HEK293 (cell line): ENCODE data around the gene DLK2.
A peak's percentile ranks its signal among the peaks of the same experiment; 100 is the strongest.

Experiments
- AEBP2 ChIP-seq: fragments of 450-650 bp; formaldehyde crosslinking; IDR thresholded peaks from 2 replicates; pipeline ENCODE4 v1.5.1; 2016; ENCODE audit warnings: missing biosample characterization, missing genetic modification characterization, borderline replicate concordance
- ATF2 ChIP-seq: fragments of 450-650 bp; formaldehyde crosslinking; IDR thresholded peaks from 2 replicates; pipeline ENCODE4 v1.5.1; 2016; ENCODE audit warnings: missing biosample characterization, missing genetic modification characterization, low read depth
- FEZF1 ChIP-seq: fragments of 450-650 bp; formaldehyde crosslinking; IDR thresholded peaks from 2 replicates; pipeline ENCODE4 v1.5.1; 2016; ENCODE audit warnings: missing biosample characterization, missing genetic modification characterization
- GLI2 ChIP-seq: fragments of 450-650 bp; formaldehyde crosslinking; IDR thresholded peaks from 2 replicates; pipeline ENCODE4; 2017; ENCODE audit warnings: missing biosample characterization, missing genetic modification characterization, low read depth, borderline replicate concordance
- SCRT1 ChIP-seq: fragments of 450-650 bp; formaldehyde crosslinking; IDR thresholded peaks from 2 replicates; pipeline ENCODE4 v1.5.1; 2016; ENCODE audit warnings: missing biosample characterization, missing genetic modification characterization, borderline replicate concordance
- SETDB1 ChIP-seq: IDR thresholded peaks from one replicate; pipeline ENCODE4 v1.6.1; 2017; ENCODE audit warnings: mild to moderate bottlenecking, low read length, moderate library complexity, mixed read lengths; ENCODE audit not compliant: insufficient read length
- SP3 ChIP-seq: fragments of 450-650 bp; formaldehyde crosslinking; IDR thresholded peaks from 2 replicates; pipeline ENCODE4 v1.5.1; 2016; ENCODE audit warnings: missing biosample characterization, missing genetic modification characterization
- ZBTB17 ChIP-seq: fragments of 450-650 bp; formaldehyde crosslinking; IDR thresholded peaks from 2 replicates; pipeline ENCODE4 v1.5.1; 2016; ENCODE audit warnings: missing biosample characterization, missing genetic modification characterization
- ZBTB21 ChIP-seq: fragments of 450-650 bp; formaldehyde crosslinking; IDR thresholded peaks from 2 replicates; pipeline ENCODE4 v1.5.1; 2017; ENCODE audit warnings: missing biosample characterization, missing genetic modification characterization
- ZBTB7A ChIP-seq: fragments of 450-650 bp; formaldehyde crosslinking; IDR thresholded peaks from 2 replicates; pipeline ENCODE4 v1.5.1; 2016; ENCODE audit warnings: low read depth, missing biosample characterization, missing genetic modification characterization
- ZFHX2 ChIP-seq: fragments of 450-650 bp; formaldehyde crosslinking; conservative IDR thresholded peaks from 2 replicates; pipeline ENCODE4 v1.5.1; 2016; ENCODE audit warnings: missing biosample characterization, missing genetic modification characterization
- ZIC2 ChIP-seq: fragments of 450-650 bp; formaldehyde crosslinking; IDR thresholded peaks from 2 replicates; pipeline ENCODE4 v1.5.1; 2016; ENCODE audit warnings: missing biosample characterization, missing genetic modification characterization
- ZNF121 ChIP-seq: fragments of 450-650 bp; formaldehyde crosslinking; IDR thresholded peaks from 2 replicates; pipeline ENCODE4 v1.5.1; 2016; ENCODE audit warnings: missing biosample characterization, missing genetic modification characterization
- ZNF138 ChIP-seq: fragments of 450-650 bp; formaldehyde crosslinking; IDR thresholded peaks from 2 replicates; pipeline ENCODE4 v1.5.1; 2016; ENCODE audit warnings: missing biosample characterization, missing genetic modification characterization, borderline replicate concordance
- ZNF146 ChIP-seq: fragments of 450-650 bp; formaldehyde crosslinking; IDR thresholded peaks from 2 replicates; pipeline ENCODE4 v1.5.1; 2016; ENCODE audit warnings: missing biosample characterization, missing genetic modification characterization
- ZNF174 ChIP-seq: fragments of 450-650 bp; formaldehyde crosslinking; IDR thresholded peaks from 2 replicates; pipeline ENCODE4 v1.5.0; 2017; ENCODE audit warnings: missing biosample characterization, mild to moderate bottlenecking, missing genetic modification characterization
- ZNF202 ChIP-seq: fragments of 450-650 bp; formaldehyde crosslinking; IDR thresholded peaks from 2 replicates; pipeline ENCODE4 v1.5.1; 2016; ENCODE audit warnings: missing biosample characterization, missing genetic modification characterization, borderline replicate concordance
- ZNF221 ChIP-seq: fragments of 450-650 bp; formaldehyde crosslinking; IDR thresholded peaks from 2 replicates; pipeline ENCODE4 v1.5.1; 2017; ENCODE audit warnings: missing biosample characterization, missing genetic modification characterization, borderline replicate concordance
- ZNF223 ChIP-seq: fragments of 450-650 bp; formaldehyde crosslinking; IDR thresholded peaks from 2 replicates; pipeline ENCODE4 v1.5.1; 2016; ENCODE audit warnings: missing biosample characterization, missing genetic modification characterization
- ZNF280C ChIP-seq: fragments of 450-650 bp; formaldehyde crosslinking; IDR thresholded peaks from 2 replicates; pipeline ENCODE4 v1.5.1; 2016; ENCODE audit warnings: missing biosample characterization, missing genetic modification characterization
- ZNF37A ChIP-seq: fragments of 450-650 bp; IDR thresholded peaks from 2 replicates; pipeline ENCODE4 v1.5.1; 2018; ENCODE audit warnings: missing biosample characterization, missing genetic modification characterization
- ZNF433 ChIP-seq: fragments of 450-650 bp; formaldehyde crosslinking; IDR thresholded peaks from 2 replicates; pipeline ENCODE4 v1.5.1; 2016; ENCODE audit warnings: missing biosample characterization, missing genetic modification characterization, low read depth
- ZNF48 ChIP-seq: fragments of 450-650 bp; formaldehyde crosslinking; IDR thresholded peaks from 2 replicates; pipeline ENCODE4 v1.5.1; 2016; ENCODE audit warnings: missing biosample characterization, missing genetic modification characterization
- ZNF529 ChIP-seq: fragments of 450-650 bp; formaldehyde crosslinking; IDR thresholded peaks from 2 replicates; pipeline ENCODE4 v1.5.1; 2017; ENCODE audit warnings: missing genetic modification characterization, missing biosample characterization; ENCODE audit not compliant: insufficient replicate concordance
- ZNF548 ChIP-seq: fragments of 450-650 bp; formaldehyde crosslinking; IDR thresholded peaks from 2 replicates; pipeline ENCODE4 v1.5.1; 2016; ENCODE audit warnings: missing biosample characterization, missing genetic modification characterization
- ZNF549 ChIP-seq: fragments of 450-650 bp; IDR thresholded peaks from 2 replicates; pipeline ENCODE4 v1.5.1; 2018; ENCODE audit warnings: missing biosample characterization, missing genetic modification characterization, mild to moderate bottlenecking, inconsistent platforms, moderate library complexity
- ZNF560 ChIP-seq: fragments of 450-650 bp; formaldehyde crosslinking; IDR thresholded peaks from 2 replicates; pipeline ENCODE4 v1.5.1; 2017; ENCODE audit warnings: missing biosample characterization, missing genetic modification characterization, borderline replicate concordance
- ZNF580 ChIP-seq: fragments of 450-650 bp; formaldehyde crosslinking; IDR thresholded peaks from 2 replicates; pipeline ENCODE4 v1.5.1; 2016; ENCODE audit warnings: missing biosample characterization, missing genetic modification characterization
- ZNF610 ChIP-seq: fragments of 450-650 bp; formaldehyde crosslinking; IDR thresholded peaks from 2 replicates; pipeline ENCODE4 v1.5.1; 2016; ENCODE audit warnings: missing biosample characterization, missing genetic modification characterization, borderline replicate concordance
- ZNF623 ChIP-seq: fragments of 450-650 bp; formaldehyde crosslinking; IDR thresholded peaks from 2 replicates; pipeline ENCODE4 v1.5.1; 2016; ENCODE audit warnings: missing biosample characterization, missing genetic modification characterization
- ZNF664 ChIP-seq: fragments of 450-650 bp; formaldehyde crosslinking; IDR thresholded peaks from 2 replicates; pipeline ENCODE4 v1.5.1; 2016; ENCODE audit warnings: missing biosample characterization, missing genetic modification characterization
- ZNF704 ChIP-seq: fragments of 450-650 bp; formaldehyde crosslinking; IDR thresholded peaks from 2 replicates; pipeline ENCODE4 v1.5.1; 2016; ENCODE audit warnings: missing biosample characterization, missing genetic modification characterization
- ZSCAN18 ChIP-seq: fragments of 450-650 bp; formaldehyde crosslinking; IDR thresholded peaks from 2 replicates; pipeline ENCODE4 v1.5.1; 2016; ENCODE audit warnings: missing biosample characterization, missing genetic modification characterization

The DLK2 gene

GRCh38 chr6:43454696-43455530 lies 435 bp downstream of the DLK2 start (continued):
- TF ChIP-seq ZNF280C (no peak), GLI2 (tag by site-specific recombination) (no peak), ZSCAN18 (no peak), FEZF1 (tag by site-specific recombination) (no peak), ZNF121 (no peak), ZNF623 (tag by site-specific recombination) (no peak), ZNF560 (no peak), ZNF664 (no peak), ZNF704 (tag by site-specific recombination) (no peak), SCRT1 (tag by site-specific recombination) (peak; percentile 97), ZNF146 (tag by site-specific recombination) (no peak), ZBTB17 (peak; percentile 83), ZNF610 (tag by site-specific recombination) (no peak), ZNF549 (tag by site-specific recombination) (no peak), ZNF223 (tag by site-specific recombination) (no peak), ZBTB21 (tag by site-specific recombination) (no peak), SP3 (no peak), ZNF202 (tag by site-specific recombination) (no peak), ZNF48 (tag by site-specific recombination) (no peak), ZBTB7A (peak; percentile 58), ZNF221 (no peak), ZNF37A (tag by site-specific recombination) (no peak), ZNF529 (no peak), ATF2 (tag by site-specific recombination) (no peak), ZNF548 (no peak), ZNF138 (tag by site-specific recombination) (no peak), ZNF174 (tag by site-specific recombination) (no peak), ZIC2 (peak; percentile 79), SETDB1 (no peak), ZFHX2 (tag by site-specific recombination) (no peak; the same call in 1 of the 2 replicates), AEBP2 (tag by site-specific recombination) (no peak), ZNF433 (tag by site-specific recombination) (no peak), ZNF580 (tag by site-specific recombination) (no peak)
